Stimulated activated CD8-positive, alpha-beta memory T cell treated with anti-CD3 and anti-CD28 coated beads, Interleukin-4, amount 100 ng/mL, for 24 hours (primary cell): ENCODE measurements around the gene SRRM1.
A peak's percentile ranks its signal among the peaks of the same experiment; 100 is the strongest.
"Not testable (repeated sequence)": the region's sequence is repeated elsewhere in the genome, so short reads cannot be mapped to it uniquely, and the experiment has no call there.

ENCODE experiments used
- DNase-seq: peaks from one replicate; pipeline ENCODE4 v3.0.0-alpha.2; 2020; ENCODE audit warnings: low read depth

SRRM1 gene

DNA sequence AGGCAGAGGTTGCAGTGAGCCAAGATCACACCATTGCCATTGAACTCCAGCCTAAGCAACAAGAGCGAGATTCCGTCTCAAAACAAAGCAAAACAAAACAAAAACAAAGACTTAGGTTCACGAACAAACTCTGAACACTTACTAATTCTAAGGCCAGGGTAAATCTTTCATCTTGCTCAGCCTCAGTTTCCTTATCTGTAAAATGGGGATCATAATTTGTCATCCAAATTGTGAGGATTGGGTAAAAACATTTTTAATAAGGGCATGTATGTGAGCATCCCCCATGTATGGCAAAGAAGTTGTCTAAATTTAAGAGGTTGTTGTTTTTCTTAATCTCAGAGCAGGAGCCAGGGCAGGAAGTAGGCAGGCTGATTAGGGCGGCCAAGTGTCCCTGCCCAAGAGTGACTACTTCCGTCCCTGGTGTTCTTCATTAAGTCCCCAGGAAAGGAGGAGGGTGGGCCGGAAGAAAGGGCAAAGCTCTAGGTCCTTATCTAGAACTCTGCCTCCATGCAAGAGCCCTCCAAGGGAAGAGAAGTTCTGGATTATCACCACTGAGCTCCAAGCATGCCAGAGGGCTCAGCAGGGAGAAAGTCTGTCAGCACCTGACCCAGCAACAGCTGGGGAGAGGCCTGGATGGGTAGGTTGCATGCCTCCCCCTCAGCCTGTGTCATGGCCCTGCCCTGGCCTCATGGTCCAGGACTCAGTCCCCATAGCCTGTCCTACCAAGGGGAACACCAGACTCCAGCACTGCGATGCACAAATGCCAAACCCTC lies 52.3 kb downstream of the SRRM1 start:
- DNase-seq = no peak

DNA sequence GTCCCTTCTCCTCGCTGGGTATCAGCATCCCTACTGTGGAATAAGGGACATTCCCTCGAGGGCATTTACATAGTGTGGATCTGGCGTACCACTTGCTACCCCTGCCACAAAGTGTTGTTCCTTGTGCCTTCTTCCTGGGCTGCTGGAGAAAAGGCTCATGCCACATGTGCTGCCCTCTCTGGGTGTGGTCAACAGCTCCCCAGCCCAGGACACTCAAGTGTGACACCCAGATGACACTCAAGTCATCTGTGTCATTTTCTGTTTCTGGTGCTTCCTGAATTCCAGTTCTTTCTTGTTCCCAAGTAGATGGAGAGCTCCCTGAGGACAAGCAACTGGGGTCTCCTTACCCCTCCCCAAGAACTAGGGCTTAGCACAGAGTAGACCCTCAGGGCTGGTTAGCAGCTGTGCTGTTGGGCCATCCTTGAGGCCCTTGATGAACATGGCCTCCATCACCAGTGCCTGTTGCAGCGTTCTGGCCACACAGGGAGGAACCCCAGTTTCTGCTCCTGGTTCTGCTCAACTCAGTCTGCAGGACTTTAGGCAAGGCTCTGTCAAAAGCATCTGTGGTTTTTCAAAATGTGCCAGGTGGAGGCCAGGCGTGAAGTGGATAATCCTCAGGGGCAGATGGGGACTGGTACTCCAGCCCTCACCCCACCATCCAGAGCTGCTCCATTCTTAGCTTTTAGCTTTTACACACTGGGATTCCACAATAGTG lies 53.1 kb downstream of the SRRM1 start:
- no peak for DNase-seq

DNA sequence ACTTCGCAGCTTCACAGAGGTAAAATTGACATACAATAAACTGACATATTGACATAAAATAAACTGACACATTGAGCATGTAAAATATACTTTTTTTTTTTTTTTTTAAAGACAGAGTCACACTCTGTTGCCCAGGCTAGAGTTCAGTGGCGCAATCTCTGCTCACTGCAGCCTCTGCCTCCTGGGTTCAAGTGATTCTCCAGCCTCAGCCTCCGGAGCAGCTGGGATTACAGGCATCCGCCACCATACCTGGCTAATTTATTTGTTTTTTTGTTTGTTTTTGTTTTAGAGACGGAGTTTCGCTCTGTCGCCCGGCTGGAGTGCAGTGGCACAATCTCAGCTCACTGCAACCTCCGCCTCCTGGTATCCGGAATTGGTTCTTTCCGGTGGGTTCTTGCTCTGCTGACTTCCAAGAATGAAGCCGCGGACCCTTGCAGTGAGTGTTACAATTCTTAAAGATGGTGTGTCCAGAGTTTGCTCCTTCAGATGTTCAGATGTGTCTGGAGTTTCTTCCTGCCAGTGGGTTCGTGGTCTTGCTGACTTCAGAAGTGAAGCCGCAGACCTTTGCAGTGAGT lies 53.7 kb downstream of the SRRM1 start:
- DNase-seq = no peak

DNA sequence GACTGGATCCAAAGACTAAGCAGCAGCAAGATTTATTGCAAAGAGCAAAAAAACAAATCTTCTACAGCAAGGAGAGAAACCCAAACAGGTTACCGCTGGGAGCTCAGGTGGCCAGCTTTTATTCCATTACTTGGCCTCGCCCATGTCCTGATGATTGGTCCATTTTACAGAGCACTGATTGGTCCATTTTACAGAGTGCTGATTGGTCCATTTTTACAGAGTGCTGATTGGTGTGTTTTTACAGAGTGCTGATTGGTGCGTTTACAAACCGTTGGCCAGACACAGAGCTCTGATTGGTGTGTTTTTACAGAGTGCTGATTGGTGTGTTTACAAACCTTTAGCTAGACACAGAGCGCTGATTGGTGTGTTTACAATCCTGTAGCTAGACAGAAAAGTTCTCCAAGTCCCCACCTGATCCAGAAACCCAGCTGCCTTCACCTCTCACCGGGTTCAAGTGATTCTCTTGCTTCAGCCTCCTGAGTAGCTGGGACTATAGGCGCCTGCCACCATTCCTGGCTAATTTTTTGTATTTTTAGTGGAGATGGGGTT lies 54.4 kb downstream of the SRRM1 start:
- not testable (repeated sequence) for DNase-seq

DNA sequence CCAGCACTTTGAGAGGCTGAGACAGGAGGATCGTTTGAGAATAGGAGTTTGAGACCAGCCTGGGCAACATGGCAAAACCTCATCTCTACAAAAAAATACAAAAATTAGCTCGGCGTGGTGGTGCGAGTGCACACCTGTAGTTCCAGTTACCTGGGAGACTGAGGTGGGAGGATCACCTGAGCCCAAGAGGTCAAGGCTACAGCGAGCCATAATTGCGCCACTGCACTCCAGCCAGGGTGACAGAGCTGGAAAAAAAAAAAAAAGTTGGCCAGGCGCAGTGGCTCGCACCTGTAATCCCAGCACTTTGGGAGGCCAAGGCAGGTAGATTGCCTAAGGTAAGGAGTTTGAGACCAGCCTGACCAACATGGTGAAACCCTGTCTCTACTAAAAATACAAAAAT lies 55.2 kb downstream of the SRRM1 start:
- not testable (repeated sequence) for DNase-seq

DNA sequence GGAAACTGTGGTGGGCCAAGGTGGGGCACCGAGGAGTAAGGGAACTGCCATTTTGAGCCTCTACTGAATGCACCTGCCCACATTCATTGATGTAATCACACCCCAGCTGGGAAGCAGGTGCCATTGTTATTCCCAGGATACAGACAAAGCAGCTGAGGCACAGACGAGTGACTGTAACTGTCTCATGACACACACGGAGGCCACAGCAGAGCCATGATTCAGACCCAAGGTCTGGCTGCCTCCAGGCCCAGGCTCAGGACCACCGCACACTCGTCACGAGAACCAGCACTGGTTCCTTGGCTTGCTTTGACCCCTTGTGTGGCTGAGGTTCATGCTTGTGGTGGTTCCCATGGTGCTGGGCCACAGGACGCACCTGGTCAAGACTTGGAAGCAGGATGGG lies 56.5 kb downstream of the SRRM1 start:
- no peak for DNase-seq

DNA sequence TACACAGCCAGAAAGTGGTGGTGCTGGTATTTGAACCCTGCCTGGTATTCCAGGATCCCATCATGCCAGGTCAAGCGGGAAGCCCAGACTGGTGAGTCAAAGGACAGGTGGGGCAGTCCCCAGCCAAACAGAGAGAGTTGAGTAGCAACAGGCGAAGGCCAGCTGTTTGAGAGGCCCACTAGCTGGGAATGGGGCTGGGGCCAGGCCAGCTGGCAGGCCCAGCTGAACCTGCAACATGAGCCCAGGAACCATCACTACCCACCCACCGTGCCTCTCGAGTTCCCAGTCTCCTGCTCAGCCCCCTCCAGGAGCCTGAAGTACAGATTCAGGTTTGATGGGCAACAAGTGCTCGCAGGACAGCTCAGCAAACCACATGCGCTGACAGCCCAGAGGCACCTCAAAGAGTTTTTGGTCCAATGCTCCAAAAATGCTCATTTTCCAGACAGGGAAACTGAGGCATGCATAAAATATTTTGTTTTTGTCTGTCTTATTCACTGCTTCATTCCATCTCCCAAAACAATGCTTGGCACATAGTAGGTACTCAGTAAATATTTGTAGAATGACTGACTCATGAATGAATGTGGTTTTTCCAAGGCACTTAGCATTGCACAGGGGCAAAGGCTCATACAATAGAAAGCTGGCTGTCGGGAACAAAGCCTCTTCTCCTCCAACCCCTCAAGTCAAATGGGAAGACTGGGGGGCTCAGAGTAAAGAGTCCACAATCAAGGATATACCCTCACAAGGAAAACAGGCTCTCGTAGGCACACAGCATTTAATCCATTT lies 59.6 kb downstream of the SRRM1 start:
- no peak for DNase-seq

DNA sequence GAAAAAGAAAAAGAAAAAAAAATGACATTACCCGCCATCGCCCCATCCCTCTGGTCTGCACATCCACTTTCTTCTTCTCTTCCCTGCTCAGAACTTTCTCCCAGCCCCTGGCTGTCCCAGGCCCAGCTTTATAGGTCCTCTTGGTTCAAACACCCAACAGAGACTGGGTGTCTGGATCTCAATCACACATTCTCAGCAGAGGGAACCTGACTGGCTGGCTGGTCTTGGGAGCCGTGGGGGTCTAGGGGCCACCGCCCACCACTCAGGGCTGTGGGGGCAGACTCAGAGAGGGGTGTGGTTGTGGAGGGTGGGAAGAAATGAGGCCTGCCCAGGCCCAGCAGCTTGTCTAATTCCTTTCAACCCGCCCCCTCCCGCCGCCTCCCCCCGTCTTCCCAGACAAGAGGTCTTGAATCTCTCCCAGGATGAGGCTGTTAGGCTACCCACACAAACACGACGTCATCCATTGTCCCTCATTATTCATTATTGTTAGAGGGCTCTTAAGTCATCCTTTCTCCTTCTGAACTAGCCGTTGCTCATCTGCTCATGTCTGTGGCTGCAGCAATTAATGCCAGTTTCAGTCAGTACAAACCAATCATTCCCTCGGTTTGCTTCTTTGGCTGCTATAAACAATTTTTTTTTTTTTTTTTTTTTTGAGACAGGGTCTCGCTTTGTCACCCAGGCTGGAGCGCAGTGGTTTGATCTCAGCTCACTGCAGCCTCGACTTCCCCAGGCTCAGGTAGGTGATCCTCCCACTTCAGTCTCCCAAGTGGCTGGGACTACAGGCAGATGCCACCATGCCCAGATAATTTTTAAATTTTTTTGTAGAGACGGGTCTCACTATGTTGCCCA lies 61.5 kb downstream of the SRRM1 start:
- DNase-seq = no peak

DNA sequence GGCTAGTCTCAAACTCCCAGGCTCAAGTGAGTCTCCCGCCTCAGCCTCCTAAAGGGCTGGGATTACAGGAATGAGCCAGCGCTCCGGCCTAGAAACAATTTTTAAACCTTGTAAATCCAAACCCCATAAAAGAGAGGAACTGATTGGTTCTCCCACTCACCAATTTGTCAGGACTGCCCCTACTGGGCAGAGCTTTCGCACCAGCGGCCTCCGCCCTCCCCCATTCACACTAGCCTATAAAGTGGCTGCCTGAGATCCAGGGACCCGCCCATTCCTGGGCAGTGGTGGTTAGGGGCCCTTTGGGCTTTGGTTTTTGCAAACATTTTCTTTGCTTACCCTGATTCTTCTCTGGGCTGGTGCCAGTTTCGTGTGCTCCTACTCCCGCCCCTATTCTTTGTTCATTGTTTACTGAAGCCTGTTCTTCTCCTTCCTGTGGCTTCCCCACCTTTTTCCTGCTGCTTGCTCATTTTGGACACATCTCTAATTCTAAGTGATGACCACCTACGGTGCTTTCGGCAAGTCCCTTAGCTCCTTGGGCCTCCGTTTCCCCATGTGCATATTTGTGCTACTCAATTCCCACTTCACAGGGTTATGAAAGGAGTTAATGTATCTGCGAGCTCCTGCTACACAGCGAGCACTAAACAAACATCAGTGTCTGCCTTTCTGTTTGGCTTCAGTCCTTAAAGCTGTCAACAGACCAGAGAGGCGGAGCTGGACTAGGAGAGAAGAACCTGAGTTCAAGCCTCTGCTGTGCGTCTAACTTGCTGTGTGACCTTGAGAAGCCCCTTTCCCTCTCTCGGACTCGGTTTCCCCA lies 62.4 kb downstream of the SRRM1 start:
- DNase-seq = no peak

DNA sequence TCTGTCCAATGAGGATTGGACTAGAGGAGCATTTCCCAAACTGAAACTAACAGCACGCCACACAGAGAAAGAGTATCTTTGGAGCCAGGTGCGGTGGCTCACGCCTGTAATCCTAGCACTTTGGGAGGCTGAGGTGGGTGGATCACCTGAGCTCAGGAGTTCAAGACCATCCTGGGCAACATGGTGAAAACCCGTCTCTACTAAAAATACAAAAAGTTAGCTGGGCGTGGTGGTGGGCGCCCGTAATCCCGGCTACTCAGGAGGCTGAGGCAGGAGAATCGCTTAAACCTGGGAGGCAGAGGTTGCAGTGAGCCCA lies 62.9 kb downstream of the SRRM1 start:
- DNase-seq = not testable (repeated sequence)

DNA sequence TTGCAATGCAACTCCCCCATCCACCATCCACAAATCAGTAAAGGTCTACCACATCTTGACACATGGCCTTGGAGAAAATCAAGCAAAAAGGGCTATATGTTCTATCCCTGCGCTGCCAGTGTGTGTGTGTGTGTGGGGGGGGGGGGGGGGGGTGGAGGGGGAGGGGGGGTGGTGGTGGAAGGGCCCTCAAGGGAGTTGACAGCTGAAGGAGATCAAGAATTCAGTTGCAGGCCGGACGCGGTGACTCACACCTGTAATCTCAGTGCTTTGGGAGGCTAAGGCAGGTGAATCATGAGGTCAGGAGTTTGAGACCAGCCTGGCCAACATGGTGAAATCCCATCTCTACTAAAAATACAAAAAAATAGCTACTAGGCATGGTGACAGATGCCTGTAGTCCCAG lies 64.6 kb downstream of the SRRM1 start:
- no peak for DNase-seq

DNA sequence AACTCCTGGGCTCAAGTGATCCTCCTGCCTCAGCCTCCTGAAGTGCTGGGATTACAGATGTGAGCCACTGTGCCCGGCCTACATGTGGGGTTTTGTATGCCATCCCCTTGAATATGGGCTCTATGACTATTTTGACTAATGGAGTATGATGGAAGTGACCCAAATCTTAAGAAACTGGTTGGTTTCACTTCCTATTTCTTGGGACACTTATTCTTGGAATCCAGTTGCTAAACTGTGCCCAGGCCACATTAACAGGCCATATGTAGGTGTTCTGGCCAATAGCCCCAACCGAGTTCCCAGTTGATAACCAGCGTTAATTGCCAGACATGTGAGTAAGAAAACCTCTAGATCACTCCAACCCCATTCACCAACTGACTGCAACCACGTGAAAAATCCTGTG lies 65.8 kb downstream of the SRRM1 start:
- DNase-seq = no peak

DNA sequence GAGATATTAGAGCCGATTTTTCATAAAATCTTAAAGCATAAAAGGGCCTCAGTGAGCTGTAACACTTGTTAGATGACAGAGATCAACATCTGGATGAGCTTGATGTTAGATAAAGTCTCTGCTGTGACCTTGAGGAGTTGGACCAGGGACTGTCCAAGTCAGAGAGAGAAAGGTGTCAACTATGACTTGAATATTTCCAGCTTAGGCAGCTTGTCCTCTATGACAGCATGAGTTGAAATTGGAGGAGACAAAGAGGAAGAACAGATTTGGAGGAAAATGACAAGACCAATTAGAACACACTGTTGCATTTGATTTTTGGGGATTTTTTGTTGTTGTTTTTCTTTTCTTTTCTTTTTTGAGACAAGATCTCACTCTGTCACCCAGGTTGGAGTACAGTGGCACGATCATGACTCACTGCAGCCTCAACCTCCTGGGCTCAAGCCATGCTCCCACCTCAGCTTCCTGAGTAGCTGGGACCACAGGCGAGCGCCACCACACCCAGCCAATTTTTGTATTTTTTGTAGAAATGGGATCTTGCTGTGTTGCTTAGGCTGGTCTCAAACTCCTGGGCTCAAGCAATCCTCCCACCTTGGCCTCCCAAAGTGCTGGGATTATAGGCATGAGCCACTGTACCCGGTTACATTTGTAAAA lies 66.8 kb downstream of the SRRM1 start:
- no peak for DNase-seq

DNA sequence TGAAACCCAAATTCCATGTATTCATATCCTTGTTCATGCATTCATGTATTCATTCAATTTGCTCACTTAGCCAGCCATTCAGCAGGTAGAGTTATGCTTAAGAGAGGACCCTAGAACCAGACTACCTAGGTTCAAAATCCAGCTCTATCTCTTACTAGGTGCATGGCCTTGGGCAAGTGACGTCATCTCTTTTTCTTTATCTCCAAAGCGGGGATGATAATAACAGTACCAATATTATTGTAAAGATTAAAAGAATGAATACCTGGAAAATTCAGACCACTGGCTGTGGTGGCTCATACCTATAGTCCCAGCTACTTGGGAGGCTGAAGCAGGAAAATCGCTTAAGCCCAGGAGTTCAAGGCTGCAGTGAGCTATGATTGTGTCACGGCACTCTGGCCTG lies 68.2 kb downstream of the SRRM1 start:
- DNase-seq = no peak

DNA sequence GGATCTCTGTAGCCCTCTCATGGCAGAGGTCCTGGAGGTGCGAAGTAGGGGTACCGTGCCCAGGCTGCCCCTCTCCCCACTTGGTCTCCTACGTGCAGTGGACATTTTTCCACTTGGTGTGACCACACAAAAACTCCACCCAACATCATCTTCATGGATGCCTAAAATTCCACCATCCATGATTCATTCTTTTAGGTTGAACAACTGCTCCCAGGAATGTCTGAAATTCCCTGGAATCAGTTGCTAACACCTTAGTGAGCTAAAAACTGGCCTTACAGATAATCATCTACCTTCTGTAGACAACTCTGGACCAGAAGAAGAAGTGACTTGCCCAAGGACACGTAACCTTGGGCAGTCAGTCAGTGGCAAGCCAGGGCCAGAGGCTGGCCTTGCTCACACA lies 70.1 kb downstream of the SRRM1 start:
- no peak for DNase-seq

DNA sequence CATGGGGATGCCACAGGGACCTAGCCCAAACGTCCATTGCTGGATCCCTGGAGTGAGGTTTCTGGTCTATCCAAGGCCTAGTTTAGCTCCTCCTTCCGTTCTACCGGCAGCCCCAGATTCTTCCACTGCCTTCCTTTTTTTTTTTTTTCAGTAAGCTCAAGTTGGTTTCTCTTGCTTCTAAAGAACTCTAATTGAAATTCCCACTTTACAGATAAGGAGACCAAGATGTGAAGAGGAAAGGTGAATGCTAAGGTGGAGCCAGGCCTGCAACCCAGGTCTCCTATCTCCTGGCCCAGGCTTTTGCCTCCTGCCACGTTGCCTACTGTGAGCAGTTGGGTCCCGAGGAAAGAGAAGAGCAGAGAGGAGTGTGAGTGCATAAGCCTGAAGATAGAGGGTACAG lies 70.6 kb downstream of the SRRM1 start:
- no peak for DNase-seq

DNA sequence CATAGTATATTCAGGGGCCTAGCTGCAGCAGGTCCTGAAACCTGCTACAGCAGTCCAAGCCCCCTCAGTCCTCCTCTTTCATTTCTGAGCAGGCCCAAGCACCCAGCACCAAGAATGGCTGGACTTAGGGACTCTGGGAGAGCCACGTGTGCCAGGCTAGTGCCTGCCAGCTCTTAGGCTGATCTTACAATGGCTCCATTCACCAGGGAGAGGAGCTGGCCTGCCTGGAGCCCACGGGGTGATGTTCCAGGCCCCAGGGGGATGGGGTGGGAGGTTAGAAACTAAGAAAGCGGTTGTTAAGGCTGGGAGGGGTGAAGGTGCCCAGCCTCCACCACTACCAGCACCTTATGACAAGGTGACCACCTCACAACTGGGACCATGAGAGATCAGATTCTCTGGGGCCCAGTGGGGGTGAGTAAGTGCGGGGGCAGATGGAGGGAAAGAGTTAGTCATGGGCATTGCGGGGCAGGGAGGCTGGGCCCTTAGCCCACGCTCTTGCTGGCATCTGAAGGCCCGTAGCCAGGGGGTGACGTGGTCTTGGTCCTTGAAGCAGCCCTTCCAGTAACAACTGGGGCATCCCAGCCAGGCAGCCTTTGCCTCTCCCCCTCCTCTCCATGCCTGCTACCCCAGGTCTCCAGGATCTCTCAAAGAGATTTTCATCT lies 71.9 kb downstream of the SRRM1 start:
- DNase-seq = peak; percentile 15

DNA sequence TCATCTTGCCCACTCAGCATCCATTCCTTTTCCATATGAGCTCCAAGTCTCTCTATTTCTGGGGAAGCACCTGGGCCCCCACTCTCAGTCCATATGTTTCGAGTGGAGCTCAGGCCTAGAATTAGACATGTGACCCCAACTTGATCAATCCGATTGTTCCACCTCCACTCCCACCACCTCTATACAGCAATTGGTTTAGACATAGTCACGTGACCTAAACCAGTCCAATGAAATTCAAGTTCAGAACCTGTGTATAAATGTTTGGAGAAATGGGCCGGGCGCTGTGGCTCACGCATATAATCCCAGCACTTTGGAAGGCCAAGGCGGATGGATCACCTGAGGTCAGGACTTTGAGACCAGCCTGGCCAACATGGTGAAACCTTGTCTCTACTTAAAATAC lies 72.6 kb downstream of the SRRM1 start:
- DNase-seq = no peak

DNA sequence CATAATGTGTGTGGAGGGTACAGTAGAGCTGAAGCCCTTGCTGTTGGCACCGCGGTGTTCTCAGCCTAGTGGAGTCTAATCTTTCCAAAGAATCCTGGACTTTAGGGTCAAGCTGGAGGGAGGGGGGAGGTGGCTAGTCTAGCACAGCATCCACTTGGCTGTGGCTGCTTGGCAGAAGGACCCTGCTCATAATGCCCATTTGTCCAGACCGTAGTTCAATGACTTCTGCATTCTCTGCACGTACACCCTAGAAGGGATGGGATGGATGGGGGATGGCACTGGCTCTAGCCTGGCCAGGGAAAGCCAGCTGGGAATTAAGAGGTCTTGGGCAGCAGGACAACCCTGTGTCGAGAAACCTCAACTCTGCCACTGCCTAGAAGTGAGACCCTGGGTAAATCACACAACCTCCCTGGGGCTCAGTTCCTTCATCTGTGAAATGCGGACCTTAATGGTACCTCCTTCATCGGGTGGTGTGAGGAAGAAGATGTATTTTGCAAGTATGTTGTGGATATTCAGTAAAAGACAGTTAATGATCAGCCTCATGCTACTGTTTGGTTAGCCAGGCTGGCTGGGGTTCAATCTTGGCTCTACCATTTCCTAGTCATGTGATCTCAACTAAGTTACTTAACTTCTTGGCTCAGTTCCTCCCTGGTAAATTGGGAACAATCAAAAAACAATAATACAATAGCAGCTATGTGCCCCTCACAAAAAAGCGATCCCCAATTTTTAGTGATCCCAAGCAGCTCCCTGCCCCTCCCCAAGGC lies 75.0 kb downstream of the SRRM1 start:
- DNase-seq = no peak
